ENCODE measurements around the gene TBC1D4.

Gene TBC1D4

GRCh38 chr13:75482070-75482819 is at the start of gene TBC1D4:
TBC1D4 (minus strand) TSS chr13:75482169; CDS start chr13:75481767, 402 bp downstream.
- DNase-seq, result peak in 5 of 6 experiments; percentile 3 to 42 (median 25)

DNA sequence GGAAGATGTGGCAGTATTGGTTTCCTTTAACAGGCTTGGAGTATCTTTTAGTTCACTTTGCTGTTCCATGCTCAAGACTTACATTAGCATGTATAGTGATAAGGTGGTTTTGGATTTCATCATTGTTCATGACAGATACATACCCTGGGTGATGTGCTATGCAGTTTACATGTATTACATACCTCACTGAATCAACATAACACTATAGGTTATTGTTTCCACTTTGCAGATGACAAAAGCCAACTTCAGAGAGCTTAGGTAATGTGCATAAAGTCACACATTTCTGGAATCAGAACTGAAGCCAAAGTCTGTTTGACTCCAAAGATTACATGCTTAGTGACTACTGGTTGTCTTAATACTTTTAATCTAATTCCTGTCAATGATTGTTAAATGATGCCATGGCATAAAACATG is 48.6 kb upstream of the TBC1D4 start:
- DNase-seq, result no peak

DNA sequence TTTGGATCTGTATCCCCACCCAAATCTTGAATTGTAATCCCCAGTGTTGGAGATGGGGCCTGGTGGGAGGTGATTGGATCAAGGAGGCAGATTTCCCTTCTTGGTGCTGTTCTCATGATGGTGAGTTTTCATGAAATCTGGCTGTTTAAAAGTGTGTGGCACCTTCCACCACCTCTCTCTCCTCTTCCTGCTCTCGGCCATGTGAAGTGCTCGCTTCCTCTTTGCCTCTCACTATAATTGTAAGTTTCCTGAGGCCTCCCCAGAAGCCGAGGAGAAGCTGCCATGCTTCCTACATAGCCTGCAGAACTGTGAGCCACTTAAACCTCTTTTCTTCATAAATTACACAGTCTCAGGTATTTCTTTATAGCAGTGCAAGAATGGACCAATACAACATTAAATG is 40.0 kb upstream of the TBC1D4 start:
- no peak for DNase-seq

DNA sequence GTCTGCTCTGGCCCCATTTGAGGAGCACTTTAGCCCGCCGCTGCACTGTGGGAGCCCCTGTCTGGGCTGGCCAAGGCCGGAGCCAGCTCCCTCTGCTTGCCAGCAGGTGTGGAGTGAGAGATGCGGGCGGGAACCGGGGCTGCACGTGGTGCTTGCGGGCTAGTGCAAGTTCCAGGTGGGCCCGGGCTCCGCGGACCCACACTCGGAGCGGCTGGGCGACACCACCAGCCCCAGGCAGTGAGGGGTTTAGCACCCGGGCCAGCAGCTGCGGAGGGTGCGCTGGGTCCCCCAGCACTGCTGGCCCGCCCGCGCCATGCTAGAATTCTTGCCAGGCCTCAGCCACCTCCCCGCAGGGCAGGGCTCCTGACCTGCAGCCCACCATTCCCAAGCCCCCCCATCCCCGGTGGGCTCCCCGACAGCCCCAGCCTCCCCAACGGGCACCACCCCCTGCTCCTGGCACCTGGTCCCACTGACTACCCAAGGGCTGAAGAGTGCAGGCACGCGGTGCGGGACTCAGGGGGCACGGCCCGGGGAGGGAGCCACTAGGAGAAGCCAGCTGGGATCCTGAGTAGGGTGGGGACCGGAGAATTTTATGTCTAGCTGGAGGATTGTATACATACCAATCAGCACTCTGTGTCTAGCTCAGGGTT is 36.6 kb upstream of the TBC1D4 start:
- no peak for DNase-seq

DNA sequence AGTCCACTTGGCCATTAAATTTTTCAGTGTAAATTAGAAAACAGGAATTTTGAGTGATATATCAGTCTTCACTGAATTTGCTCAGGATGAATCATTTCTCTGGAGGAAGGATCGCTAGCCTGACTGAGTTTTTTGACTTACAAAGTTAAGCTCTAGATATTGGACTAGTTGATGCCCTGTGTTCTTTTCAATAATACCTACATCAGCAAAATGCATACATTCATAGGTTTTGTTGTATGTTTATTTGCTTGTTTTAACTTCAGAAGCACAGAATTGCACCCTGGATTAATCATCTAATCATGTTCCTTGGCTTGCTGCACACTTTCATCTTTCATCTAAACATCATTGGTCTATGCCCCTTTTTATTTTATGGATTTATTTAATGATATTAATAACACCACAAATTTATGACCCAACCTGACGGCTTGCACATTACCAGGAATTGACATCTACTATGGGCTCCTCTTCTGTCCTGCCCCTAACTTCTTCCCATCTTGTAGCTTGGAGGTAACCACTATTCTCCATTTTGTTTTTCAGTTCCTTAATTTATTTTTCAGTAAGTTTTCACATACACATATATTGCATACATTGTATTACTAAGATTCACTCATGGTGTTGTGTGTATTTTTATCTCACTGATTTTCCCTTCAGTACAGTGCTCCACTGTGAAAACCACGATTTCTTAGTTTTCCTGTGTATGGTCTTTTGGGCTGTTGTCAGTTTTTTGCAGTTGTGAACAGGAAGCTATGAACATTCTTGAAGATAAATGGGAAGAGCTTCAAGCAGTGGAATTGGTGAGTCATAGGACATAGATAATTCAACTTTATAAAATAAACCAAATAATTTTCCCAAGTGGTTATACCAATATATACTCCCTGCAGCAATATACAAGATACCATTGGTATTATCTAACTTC is 32.4 kb upstream of the TBC1D4 start:
- no peak for DNase-seq

DNA sequence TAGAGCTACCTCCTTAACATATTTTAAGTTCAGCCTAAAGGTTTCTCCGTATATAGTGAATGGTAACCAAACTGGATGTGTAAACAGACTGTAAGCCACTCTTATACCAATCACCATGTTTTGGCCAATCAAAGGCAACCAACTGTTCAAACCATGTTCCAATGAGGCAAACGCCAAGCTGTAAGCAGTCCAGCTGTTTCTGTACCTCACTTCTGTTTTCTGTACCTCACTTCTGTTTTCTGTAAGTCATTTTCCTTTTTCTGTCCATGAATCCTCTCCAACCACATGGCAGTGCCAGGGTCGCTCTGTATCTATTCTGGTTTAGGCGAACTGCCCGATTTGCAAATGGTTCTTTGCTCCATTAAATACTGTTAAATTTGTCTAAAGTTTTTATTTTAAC is 31.3 kb upstream of the TBC1D4 start:
- no peak for DNase-seq

- DNase-seq, result no peak
Measured at GRCh38 chr13:75512253-75512652, 30.3 kb upstream of the TBC1D4 start.

- no peak for DNase-seq
Measured at GRCh38 chr13:75511051-75511625, 29.2 kb upstream of the TBC1D4 start.

DNA sequence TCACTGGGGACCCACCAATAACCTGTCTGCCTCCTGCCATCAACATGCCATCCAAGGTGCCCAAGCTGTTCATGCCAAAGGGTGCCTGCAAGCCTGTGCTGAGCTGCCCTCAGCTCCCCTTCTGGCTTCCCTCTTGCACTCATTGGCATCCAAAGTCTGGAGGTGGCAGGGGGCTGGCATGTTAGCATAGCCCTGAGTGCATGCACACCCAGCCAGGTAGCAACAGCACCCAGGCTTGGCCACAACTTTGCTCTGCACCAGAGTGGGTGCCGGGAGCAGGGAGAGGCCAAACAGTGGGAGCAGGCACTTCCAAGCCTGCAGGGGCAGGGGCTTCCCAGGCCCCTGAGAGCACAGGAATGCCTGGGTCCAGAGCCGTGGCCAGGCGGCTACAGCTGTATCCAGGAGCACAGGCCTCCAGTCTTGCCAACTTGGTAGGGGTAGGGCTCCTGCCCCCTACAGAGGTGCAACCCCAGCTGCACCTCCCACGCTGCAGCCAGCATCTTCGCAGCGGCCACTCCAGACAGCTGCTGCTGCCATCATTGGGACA is 26.1 kb upstream of the TBC1D4 start:
- no peak for DNase-seq

- DNase-seq, result no peak
Measured at GRCh38 chr13:75507027-75508001, 25.3 kb upstream of the TBC1D4 start.

GRCh38 chr13:75506018-75506417 is 24.0 kb upstream of the TBC1D4 start:
- no peak for DNase-seq

DNA sequence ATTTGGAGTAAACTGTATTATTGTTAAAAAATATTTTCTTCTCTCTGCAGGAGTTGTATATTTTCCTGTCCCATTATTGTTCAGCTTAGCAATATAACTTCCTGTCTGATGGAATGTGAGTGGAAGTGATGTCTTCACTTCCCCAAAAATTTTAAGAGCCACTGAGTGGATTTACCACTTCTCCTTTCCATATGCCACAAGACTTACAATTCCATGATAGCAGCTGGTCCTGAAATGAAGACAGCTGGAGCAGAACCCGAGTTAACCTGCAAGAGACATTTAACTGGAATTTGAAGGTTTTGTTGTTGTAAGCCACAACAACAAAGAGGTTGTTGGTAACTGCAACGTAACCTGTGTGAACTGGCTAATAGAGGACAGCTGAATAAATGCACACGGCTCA is 23.4 kb upstream of the TBC1D4 start:
- no peak for DNase-seq

- DNase-seq, result no peak
Measured at GRCh38 chr13:75495938-75496337, 14.0 kb upstream of the TBC1D4 start.

DNA sequence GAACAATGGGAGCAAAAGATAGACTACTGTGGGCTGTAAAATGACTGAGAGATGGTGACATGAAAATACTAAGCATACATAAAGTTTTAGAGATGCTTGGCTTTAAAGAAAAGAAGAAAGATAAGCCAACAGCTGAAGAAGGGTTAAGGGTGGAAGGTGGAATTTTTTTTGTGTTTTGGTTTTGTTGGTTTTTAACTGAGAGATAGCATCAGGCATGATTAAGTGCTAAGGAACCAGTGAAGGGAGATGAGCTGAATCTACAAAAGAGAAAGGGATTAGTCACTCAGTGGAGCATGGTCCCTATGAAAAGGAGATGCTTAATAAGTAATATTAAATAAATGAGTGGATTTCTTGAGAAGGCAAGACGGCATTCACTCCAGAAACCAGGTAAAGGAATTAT is 12.5 kb upstream of the TBC1D4 start:
- no peak for DNase-seq

- no peak for DNase-seq
Measured at GRCh38 chr13:75493156-75493555, 11.2 kb upstream of the TBC1D4 start.

- DNase-seq, result no peak
Measured at GRCh38 chr13:75492389-75492788, 10.4 kb upstream of the TBC1D4 start.

- DNase-seq, result no peak
Measured at GRCh38 chr13:75491376-75491775, 9.4 kb upstream of the TBC1D4 start.

DNA sequence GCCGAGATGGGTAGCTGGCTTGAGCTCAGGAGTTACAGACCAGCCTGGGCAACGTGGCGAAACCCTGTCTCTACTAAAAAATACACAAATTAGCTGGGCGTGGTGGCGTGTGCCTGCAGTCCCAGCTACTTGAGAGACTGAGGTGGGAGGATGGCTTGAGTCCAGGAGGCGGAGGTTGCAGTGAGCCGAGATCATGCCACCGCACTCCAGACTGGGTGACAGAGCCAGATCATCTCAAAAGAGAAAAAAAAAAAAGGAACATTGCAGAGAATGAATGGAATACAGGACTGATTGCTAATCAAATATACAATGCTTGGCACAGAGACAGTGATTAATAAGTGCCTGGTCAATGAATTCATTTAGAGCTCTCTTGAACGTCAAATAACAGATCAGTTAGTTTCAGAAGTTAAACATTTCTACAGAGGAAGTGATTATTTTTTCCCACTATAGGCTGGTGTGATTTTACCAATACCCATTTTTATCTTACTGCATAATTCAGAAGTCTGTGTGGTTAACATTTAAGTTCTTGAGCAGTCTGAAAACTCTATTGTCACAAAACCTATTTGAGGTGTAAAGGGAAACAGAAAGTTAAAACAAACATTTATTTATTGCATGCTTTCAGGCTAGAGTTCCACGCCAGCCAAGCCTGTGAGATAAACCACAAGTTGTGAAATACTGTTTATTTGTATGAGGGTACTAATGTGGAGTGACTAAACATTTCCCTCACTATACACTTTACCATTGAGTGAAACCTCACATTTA is 7.7 kb upstream of the TBC1D4 start:
- no peak for DNase-seq

DNA sequence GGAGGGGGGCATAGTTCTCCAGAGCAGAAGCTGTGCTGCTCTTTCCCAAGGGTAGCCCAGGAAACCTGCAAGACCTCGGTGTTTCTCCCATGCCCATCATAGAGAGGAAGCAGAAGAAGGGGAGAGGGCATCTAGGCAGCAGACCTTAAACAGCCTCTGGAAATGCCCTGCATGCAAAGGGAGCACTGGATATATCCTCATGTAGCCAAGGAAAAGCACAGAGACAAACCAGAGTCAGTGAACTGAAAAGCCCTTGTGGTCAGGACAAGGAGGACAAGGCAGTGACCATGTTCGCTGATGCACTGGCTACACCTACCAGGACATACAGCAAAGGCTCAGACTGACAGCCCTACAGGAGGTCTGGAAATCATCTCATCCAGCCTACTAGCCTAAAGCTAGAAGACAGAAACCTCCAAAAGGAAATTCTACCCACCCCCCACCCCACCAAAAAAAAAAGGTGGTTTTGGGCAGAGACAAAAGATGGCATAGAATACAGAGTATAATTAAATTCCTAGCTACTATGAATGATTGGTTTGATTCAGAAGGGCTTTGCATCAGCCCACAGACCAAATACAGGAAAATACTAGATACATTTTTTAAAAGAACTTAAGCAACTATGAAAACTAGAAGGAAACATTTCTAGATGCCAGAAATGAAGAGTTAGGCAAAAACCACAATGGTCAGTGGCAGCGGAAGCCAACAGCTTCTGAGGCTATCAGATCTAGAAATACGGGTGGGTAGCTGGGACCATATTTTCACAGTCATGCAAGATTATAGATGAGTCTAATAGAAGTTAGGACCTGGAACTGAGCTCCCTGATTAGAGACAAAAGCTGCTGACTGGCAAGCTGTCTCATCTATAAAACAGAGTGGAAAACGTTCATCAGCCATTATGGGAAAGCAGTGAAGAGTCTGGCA is 4.4 kb upstream of the TBC1D4 start:
- DNase-seq, result no peak

All from stimulated activated naive CD4-positive, alpha-beta T cell (primary cell).